NCI-H82 (cell line): ENCODE results near the gene CD52.

Experiments used
- DNase-seq: peaks from one replicate; lab custom pipeline; 2025; lab: John Stamatoyannopoulos, UW

The CD52 gene

GRCh38 chr1:26335774-26336476 is 18.2 kb downstream of the CD52 start:
- no peak for DNase-seq

- peak; percentile 82 for DNase-seq
These were observed 18.9 kb downstream of the CD52 start for GRCh38 chr1:26336477-26337205.

GRCh38 chr1:26337206-26337535 is 19.4 kb downstream of the CD52 start:
- no peak for DNase-seq

- DNase-seq, result no peak
These were observed 19.9 kb downstream of the CD52 start for GRCh38 chr1:26337625-26338024.

- no peak for DNase-seq
These were observed 20.9 kb downstream of the CD52 start for GRCh38 chr1:26338670-26339069.

DNA sequence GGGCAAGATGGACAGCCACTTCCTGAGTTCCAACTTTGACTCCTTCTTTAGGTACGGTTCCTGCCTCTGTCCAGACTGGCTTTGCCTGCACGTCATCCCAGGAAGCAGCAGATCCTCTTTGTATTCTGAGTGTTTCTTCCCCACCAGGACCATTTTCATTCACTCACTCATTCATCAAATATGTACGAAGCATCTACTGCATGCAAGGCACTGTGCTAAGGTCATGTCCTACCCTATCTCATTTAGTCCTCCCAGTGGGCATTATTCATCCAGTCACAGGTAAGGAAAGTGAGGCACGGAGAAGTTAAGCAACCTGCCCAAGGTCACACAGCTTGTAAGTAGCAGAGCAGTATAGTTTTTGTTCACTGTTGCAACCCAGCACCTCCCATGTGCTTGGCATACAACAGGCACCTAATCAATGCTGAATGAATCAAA is 22.3 kb downstream of the CD52 start:
- DNase-seq, result no peak

GRCh38 chr1:26344147-26344920 is 26.6 kb downstream of the CD52 start:
- no peak for DNase-seq

DNA sequence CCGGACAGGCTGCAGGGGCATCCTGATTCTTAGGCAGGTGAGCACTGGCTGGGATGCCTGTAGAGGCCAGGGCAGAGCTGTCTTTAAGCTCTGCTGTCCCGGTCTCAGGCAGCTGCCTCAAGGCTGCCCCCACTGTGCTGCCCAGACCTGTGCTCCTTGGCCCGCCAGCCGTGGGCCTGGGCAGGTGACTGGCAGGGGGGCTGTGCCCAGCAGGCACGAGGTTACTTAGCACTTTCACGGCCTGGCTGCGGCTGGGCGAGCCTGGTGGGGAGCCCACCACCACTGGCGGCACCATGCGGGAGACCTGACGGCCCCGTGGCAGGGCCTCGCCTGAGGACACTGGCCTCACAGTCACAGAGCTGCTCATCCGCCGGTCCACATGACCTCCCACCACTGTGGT is 28.0 kb downstream of the CD52 start:
- DNase-seq, result no peak

DNA sequence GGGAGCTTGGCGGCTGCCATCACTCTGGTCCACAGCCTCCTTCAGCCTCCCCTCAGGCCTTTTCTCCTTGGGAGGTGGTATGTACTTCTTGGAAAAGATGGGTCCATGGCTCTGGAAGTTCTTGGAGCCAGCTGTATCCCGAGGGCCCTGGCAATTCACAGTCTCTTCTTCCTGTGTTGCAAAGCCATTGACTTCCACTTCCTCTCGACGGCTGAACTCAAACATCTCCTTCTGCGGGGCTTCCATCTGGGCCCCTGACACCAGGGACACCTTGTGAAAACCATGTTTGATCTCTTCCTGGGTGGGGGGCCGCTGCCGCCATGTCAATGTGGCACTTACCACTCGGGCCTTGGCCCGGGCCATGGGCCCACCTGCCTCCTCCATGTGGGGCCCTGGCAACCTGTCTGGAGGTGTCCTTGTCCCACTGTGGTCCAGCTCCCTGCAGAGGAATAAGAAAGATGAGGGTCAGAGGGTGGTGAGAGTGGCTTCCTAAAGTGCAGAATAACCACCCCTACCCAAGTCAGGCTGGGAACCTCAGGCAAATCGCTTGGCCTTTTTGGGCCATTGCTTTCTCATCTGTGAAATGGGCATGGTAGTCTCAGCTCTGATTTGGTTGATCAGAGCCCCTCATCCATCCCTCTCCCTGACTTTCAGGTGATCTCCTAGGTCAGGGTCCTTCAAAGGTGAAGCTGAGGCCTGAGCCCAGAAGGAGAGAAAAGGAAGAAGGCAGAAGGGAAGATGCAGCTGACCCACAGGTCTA is 28.7 kb downstream of the CD52 start:
- no peak for DNase-seq

GRCh38 chr1:26349188-26349876 is 31.6 kb downstream of the CD52 start:
- peak; percentile 79 for DNase-seq

DNA sequence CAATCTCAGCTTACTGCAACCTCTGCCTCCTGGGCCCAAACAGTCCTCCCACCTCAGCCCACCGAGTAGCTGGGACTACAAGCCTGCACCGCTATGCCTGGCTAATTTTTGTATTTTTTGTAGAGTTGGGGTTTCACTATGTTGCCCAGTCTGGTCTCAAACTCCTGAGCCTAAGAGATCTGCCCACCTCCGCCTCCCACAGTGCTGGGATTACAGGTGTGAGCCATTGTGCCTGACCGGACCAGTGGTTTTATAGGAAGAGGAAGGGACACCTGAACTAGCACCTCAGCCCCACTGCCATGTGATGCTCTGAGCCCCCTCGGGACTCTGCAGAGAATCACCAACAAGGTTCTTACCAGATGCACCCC is 32.1 kb downstream of the CD52 start:
- DNase-seq, result no peak

- DNase-seq, result no peak
These were observed 32.6 kb downstream of the CD52 start for GRCh38 chr1:26350343-26350700.

DNA sequence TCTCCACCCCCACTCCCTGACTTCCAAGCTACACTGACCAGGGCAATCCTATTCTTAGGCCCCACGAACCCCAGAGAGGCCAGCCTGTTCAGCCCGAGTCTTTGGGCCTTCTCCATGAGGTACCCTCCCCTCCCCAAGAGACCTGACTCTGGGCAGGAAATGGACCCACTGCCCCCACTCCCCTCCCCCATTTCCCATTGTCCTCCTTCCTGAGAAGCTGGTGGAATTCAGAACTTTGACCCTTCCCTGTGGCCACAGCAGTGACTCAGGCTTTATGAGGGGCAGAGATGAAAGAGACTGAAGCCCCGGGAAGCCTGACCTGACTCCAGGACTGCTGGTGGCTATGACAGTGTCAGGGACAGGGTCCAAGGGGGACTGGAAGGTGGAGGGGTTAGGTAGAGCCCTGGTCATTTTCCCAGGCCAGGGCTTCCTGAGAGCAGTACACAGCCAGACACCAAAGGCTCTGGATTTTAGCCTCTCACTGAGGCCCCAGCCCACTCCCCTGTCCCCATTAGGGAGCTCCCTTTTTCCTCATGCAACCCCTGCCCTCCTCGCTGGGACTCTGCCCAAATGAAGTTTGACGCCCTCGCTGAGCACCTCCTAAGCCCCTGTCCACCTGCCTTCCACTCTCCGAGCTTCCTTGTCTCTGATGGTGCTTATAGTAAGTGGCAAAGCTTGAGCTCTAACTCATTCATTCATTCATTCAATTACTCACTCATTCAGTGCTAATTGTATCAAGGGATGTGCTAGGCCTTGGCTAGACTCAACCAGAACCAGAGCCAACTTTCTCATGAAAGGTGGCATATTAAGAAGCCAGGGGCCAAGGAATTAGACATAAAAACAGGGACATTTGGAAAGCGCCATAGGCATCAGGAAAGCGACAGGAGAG is 33.2 kb downstream of the CD52 start:
- no peak for DNase-seq

- no peak for DNase-seq
These were observed 34.0 kb downstream of the CD52 start for GRCh38 chr1:26351590-26352337.

- no peak for DNase-seq
These were observed 34.6 kb downstream of the CD52 start for GRCh38 chr1:26352338-26352679.

DNA sequence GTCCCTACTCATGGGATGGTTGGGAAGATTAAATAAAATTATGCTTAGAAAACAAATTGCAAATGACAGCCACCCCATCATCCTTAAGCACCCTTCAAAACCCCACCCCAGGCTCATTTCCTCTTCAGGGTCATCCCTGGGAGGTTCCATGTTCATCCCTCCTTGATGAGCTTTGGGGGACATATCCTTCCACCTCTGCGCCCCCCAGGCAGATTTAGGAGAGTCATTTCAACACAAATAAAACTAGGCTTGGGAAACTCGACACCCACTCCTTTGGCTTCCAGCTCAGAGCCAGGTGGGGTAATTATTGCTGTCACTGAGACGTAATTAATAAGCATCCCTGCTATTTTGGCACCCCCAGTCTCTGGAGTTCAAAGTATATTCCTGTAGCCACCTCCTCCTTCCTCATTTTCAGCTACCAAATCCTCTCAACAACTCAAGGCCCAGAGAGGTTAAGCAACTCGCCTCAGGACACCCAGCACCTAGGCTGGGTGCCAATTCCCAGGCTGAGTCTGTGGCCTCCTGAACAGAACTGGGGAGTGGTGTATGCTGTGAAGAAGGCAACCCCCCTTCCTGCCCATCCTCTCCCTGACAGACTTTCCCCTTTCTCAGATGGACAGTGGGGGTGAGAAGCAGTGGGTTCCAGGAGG is 35.6 kb downstream of the CD52 start:
- DNase-seq, result no peak

- DNase-seq, result no peak
These were observed 36.4 kb downstream of the CD52 start, which contains the start of gene CRYBG2 for GRCh38 chr1:26353976-26354820. Gene CRYBG2 (minus strand): TSS chr1:26354130. CDS start chr1:26346657, 7,473 bp downstream.

DNA sequence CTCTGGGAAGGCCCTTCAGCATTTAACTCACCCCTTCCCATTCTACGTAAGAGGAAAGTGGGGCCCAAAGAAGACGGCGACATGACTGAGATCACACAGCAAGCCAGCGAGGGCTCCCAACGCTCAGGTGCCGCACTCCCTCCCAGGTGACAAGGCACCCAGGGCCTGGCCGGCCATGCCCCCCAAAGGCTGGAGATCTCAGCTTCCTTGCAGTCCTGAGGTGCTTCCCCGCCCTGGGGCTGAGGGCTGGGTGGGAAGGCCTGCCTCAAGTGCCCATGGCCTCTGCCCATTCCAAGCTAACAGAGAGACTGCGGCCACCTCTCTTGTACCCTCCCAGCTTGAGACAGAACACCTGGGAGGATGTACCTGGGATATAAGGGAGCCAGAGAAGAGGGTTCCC is 37.2 kb downstream of the CD52 start:
- DNase-seq, result no peak

GRCh38 chr1:26356106-26356505 is 38.3 kb downstream of the CD52 start:
- no peak for DNase-seq
